Epidermal melanocyte (primary cell): ENCODE results near the gene IL24.
A peak's percentile ranks its signal among the peaks of the same experiment; 100 is the strongest.

Source experiments
- DNase-seq: peaks from one replicate; pipeline ENCODE4 v3.0.0; 2011; ENCODE audit warnings: low spot score; ENCODE audit not compliant: insufficient read length

IL24 gene

DNA sequence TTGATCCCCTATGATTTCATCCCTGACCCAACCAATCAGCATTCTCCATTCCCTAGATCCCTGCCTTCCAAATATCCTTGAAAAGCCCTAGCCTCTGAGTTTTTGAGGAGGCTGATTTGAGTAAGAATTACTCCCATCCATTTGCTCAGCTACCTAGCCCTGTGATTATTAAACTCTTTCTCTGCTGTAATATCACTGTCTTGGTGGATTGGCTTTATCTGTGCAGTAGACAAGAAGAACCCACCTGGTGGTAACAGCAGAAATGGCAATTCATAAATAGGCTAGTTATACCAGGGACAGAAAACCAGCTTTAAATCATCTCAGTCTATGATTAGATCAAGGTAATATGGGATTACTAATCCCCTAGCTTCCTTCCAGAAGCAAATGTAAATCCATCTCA is 18.8 kb upstream of the IL24 start:
- no peak for DNase-seq

DNA sequence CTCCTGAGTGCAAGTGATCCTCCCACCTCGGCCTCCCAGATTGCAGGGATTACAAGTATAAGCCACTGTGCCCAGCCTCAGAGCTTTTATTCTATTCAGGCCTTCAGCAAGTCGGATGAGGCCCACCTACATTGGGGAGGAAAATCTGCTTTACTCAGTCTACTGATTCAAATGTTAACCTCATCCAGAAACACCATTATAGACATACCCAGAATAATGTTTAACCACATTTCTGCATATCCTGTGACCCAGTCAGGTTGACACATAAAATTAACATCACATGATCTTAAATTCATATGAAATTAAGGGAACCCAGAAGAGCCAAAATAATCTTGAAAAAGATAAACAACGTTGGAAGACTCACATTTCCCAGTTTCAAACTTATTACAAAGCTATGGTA is 16.9 kb upstream of the IL24 start:
- no peak for DNase-seq

DNA sequence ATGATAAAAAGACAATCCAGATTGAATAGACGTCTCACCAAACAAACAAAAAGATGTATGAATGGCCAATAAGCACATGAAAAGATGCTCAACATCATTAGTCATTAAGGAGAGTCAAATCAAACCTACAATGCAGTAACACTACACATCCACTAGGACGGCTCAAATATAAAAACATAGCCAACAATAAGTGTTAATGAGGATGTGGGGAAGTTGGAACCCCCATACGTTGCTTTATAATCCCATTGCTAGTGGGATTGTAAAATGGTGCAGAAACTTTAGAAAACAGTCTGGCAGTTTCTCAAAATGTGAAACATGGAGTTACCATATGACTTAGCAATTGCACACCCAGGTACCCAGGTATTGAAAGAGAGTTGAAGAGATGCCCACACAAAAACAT is 14.7 kb upstream of the IL24 start:
- no peak for DNase-seq

DNA sequence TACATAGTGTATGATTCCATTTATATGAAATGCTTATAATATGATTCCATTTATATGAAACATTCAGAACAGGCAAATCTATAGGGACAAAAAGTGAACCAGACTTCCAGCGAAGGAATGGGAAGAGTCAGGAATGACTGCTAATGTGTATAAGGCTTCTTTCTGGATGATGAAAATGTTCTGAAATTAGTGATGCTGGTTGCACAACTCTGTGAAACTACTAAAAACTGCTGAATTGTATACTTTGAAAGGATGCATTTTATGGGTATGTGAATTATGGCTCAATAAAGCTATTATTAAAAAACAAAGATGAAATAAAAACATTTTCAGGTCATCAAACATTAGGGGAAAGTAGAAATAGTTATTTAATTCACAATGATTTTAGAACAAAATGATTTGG is 14.1 kb upstream of the IL24 start:
- DNase-seq: no peak

DNA sequence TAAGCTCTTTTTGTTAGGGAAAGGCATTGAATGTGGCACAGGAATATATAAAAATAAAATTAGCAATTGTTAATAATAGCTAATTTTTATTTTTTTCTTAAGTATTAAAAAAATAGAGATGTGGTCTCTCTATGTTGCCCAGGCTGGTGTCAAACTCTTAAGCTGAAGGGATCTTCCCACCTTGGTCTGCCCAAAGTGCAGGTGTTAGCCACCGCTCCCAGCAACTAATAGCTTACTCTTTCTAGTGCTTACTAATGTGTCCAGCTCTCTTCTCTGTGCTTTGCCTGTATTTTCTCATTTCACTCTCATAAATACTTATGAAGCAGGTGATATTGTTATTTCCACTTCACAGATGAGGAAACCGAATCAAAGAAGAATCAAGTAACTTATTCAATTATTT is 13.4 kb upstream of the IL24 start:
- DNase-seq: no peak

DNA sequence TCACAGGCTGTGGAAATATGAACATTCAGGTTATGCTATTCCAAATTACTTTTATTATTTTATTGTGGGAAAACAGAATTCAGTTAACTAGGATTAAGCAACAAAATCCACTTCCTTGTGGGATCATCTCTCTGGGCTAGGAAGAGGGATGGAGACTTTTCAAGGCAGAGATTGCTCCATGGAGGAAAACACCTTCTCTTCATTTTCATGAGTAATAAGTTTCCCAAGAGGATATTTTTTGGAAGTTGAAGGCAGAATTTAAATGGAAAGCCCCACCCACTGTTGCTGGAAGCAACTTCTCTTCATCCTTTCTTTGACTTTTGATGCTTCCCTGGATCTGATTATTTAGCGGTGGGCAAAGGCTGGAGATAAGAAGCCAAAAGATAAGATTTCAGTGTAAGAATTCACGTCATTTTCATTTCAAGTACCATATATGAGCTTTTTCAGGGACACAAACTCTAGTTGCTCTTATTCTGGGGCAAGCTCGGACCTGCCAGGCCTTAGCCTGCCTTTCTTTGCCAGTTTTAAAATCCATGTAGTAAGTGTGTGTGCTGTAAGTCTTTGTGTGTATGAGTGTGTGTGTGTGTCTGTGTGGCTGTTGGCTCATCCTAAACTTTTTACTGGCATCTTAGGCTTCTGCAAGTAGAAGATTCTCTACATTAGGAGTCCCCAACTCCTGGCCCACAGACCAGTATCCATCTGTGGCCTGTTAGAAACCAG is 11.7 kb upstream of the IL24 start:
- DNase-seq: no peak

DNA sequence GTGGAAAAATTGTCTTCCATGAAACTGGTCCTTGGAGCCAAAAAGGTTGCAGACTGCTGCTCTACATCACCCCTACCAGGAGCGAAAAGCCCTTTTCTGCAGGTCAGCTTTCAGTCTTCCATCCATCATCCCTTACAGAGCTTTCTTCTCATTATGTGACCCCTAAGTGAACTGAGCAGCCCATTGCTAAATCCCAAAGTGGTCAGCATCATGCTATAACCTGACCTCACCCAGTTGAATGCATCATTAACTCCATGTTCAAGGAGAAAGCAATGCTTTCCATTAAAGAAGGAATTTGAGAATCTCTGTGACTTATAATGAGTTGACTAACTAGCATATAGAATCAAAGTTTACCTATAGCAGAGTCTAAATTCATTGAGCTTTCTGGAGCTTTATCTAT is 10.4 kb upstream of the IL24 start:
- no peak for DNase-seq

DNA sequence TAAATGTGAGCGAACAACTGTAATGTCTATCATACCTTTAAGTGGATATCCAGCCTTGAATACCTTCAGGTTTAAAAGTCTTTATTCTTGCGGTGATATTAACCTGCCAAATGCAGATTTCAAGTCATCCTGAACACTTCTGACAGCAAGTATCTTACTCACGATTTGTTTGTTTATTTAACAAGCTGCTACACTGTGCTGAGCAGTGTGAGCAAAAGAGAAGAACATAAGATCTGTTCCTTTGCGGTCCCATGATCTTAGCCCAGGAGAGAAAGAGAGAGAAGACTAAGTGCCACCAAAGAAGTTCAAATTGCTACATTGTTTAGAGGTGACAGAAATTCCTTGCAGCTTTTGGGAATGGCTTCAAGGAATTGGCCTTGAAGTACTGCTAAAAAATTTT is 9.5 kb upstream of the IL24 start:
- no peak for DNase-seq

DNA sequence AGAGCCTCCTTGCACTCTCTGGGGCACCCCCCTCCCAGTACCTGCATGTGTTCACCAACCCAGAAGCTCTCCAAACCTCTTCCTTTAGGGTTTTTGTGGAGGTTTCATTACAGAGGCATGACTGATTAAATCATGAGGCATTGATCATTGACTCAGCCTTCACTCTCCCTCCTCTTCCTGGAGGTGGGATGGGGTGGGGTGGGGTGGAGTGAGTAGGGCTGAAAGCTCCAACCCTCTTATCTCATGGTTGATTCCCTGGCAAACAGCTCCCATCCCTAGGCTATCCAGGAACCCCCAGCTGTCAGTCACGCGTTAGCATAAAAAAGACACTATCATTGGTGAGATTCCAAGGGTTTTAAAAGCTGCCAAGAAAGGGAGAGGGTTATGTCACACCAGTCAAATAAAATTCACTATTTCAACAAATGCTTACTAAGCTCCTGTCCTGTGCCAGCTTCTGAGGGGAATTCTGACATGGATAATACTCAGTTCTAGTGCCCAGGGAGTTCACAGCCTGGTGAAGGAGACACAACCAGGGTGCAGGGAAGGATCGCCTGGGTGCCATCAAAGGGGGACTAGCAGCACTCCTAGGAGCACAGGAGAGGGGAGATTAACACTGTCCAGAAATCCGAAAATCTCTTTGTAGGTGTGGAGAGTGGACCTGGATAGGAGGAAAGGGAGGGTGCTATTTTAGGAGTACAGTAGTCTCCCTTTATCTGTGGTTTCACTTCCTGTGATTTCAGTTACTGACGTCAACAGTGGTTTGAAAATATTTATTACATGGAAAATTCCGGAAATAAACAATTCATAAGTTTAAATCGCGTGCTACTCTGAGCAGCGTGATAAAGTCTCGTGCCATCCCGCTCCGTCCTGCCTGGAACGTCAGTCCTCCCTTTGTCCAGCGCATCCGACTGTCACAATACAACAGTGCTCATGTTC is 6.8 kb upstream of the IL24 start:
- DNase-seq: peak; percentile 62

DNA sequence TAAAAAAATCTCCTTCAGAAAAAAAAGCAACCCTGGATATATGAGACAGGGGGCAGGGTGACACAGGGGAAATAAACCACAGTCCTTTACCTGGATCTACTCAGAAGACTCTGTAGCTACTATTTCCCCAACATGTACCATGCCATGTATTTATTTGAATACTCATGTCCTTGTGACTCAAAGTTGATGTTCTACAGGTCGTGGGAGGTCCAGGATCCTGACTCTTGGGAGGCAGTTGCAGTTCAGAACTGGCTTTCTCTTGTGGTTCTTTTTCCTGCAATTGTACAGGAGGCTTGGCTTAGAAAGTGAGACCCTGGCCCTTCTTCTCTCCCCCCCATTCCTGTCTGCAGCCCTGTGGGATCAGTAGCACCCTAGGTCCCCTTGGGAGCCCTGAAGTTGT is 5.8 kb upstream of the IL24 start:
- DNase-seq: no peak

DNA sequence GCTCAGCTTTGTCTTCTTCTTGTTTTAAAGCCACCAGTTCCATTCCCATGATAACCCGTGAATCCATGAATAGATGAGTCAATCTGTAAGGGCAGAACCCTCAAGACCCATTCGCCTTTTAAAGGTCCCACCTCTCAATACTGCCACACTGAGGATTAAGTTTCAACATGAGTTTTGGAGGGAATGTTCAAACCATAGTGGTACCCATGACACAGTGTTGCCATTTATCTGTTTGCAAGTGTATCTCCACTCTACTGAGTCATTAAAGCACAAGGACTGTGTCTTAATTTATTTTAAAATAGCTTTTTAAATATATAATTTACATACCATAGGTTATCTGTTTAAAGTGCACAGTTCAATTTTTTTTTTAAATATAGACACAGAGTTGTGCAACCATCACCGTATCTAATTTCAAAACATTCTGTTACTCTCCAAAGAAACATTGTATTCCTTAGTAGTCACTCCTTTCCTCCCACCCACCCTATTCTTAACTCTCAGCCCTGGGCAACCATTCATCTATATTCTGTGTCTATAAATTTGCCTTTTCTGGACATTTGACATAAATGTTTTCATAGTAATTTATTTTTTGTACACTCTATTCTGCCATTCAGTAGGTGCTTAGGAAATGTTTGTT is 4.8 kb upstream of the IL24 start:
- DNase-seq: no peak

DNA sequence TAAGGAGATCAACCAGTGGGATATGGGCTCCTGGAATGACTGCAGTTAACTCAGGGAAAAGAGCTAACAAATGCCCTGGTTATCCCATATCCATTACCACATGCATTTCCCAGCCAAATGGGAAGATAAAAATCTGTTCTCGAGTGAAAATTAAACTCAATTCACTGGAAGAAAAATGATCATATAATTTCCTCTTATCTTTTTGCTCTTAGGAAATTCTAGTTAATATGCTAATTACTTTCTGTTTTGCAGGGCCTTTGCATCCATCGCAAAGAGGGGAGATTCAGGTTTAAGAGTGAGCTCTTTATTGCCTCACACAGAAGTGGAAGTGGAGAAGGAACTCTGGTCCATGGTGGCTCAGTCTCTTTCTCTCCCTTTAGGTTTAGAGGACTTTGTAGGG is 3.9 kb upstream of the IL24 start:
- no peak for DNase-seq

DNA sequence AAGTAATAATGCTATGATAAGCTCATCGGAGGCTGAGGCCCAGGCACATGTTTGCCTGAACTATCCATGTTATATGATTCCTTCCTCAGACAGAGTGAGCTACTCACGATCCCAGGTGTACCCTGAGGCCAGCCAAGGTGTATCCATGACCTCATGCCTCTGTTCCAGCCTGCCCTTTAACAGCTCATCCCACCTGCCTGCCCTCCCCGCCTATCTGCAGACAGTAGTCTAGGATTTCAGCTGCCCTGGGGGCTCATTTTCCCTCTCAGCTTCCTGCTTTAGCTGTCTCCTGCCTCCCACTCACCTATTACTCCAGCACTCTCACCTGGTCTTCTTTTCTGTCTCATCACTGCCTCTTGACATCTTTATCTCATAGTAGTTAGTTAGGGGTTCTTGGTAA is 1.9 kb upstream of the IL24 start:
- no peak for DNase-seq

DNA sequence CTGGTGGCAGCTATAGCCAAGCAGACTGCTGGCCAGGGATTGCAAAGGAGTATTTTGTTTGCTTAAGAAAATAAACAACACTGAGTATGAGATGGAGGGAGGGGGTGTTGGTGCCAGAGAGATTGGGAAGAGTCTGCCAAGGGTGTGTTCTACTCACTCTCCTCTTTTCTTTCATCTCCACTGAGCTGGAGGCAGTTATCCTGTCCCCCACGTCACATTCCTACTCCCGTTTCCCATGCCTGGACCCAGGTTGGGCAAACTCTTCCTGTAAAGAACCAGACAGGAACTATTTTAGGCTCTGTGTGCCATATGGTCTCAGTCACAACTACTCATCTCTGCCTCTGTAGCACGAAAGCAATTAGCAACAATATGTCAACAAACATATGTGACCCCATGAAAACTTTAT is 1.4 kb upstream of the IL24 start:
- DNase-seq: no peak

DNA sequence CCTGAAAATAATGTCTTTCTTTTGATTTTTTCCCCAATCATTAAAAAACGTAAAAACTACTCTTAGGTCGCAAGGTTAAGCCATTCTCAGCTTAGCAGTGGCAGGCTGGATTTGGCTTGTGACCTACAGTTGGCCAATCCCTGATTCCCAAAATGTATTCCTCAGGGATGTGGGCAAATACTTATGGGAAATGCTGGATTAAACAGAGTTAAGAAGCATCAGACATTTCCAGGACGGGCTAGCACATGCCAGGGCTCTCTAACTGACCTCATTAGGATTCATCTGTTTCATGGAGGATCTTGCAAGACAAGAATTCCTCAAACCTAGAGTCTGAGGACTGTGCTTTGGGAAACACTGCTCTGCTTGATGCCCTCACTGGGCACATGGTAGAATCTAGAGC is 982 bp upstream of the IL24 start:
- DNase-seq: no peak

DNA sequence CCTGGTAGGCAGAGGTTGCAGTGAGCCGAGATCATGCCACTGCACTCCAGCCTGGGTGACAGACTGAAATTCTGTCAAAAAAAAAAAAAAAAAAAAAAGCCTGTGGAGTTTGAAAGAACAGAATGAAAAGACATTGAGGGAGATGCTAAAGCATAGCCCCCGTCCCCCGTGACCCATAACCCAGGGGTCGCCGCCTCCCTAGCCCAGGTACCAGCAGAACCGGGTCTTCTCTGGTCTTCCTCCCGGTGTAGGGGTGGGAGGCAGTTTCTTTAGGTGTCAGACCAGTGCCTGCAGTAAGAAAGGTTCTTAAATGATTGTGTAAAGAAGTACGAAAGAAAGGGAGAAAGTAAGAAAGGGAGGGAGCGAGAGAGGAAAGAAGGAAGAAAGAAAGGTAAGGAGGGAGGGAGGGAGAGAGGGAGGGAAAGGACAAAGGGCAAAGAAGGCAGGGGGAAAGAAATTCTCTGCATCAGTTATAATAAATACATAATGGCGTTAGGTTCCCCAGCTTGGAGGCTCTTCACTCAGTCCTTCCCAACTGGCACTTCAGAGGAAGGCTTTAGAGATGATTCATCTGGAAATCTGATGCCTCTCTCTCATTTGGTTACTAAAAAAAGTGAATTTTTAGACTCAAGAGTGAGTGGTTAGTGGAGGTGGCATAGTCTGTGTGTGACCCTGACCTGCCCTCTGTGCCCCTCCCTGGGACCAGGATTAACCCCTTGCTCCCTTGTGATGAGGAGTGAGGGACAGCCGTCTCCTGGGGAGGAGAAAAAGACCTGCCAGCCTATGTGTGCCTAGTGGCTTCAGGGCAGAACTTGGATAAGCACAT is 1.1 kb downstream of the IL24 start:
- no peak for DNase-seq

DNA sequence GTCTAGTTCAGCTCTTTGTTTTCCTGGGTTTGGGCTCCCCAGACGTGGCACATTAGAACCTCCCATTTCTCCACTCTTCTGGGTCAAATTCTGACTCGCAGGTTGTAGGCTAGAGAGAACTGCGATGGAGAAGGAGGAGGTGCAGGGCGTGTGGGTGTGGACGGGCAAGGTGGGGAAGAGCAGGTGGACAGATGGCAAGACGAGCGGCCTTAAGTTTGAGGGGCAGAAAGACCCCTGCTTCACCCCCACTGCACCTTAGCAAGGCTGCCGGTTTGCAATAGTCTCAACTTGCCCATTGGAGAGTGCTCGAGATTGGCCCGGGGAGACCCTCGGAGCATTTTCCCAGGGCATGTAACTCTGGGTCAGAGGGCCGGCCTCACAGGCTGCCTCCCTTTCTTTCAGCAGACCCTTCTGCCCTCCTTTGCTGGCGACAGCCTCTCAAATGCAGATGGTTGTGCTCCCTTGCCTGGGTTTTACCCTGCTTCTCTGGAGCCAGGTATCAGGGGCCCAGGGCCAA is 1.7 kb downstream of the IL24 start:
- DNase-seq: no peak

DNA sequence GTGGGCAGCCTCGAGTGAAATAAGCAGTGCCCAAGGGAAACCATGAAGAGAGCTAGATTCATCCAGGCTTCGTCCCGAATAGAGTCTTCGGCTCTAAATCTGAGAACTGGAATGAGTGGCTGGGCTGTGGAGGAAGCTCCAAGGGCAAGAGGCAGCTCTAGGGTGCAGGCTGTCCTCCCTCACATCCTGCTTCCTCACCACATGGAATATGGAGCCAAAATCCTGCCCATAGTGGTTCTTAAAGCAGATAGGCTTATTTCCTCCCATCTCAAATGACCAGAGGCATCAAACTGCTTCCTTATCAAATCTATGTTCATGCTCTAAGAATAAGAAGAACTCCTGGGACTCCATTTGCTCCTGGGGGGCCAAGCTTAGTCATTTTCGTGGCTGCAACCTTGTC is 2.5 kb downstream of the IL24 start:
- DNase-seq: no peak

DNA sequence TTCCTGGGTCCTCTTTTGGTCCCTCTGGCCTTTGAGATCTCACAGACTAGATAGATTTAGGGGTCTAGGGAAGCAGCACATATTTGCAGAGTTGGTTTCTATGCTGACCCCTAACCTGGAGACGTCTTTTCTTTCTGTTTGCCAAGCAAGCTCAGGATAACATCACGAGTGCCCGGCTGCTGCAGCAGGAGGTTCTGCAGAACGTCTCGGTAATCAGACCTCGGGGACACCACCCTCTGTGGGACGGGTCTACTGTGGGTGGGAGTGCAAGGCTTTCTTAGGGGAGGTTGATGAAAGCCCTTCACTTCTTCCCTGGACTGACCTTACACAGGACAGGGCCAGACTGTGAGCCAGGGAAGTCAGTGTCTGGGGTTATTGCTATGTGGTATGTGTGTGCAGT is 2.9 kb downstream of the IL24 start:
- no peak for DNase-seq

DNA sequence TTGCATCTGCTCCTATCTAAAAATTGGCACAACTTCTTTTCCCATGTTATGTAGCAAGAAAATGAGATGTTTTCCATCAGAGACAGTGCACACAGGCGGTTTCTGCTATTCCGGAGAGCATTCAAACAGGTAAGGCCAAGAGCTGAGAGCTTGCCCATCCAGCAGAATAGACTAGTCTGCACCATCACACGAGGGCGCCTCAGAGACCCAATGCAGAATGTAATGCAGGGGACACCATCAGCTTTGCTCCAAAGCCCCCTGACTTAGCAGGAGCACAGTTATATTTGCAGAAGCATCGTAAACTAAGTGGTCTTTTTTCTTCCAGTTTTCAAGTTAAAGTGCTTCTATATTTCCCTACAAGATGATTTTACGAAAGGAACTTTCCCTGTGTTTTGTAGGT is 4.7 kb downstream of the IL24 start:
- DNase-seq: no peak

DNA sequence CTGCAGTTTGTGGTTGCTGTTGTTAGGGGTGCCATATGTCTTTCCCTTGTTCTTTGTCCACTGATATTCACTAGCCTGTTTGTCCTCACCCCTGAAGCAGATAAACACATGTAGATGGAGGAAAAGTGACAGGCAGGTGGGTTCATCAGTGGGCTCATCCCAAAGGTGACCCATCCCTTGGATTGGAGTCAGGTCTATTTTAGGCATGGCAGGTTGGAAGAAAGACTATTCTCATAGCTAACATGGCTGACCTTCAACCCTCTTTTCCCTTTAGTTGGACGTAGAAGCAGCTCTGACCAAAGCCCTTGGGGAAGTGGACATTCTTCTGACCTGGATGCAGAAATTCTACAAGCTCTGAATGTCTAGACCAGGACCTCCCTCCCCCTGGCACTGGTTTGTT is 5.5 kb downstream of the IL24 start:
- DNase-seq: no peak
